NCI-H2227 (cell line): ENCODE data around the gene FOXL1.

Experiments
- DNase-seq: peaks from one replicate; lab custom pipeline; 2025; ENCODE audit not compliant: unreplicated experiment; lab: John Stamatoyannopoulos, UW

The FOXL1 gene

GRCh38 chr16:86568677-86569623, 9.4 kb upstream of the FOXL1 start:
- DNase-seq, result no peak

GRCh38 chr16:86569701-86570447, 8.5 kb upstream of the FOXL1 start:
- DNase-seq, result no peak

- no peak for DNase-seq
These were observed 7.5 kb upstream of the FOXL1 start for GRCh38 chr16:86570558-86571529.

GRCh38 chr16:86571530-86571915, 6.8 kb upstream of the FOXL1 start:
- no peak for DNase-seq

- DNase-seq, result no peak
These were observed 6.3 kb upstream of the FOXL1 start for GRCh38 chr16:86572041-86572521.

- no peak for DNase-seq
These were observed 5.7 kb upstream of the FOXL1 start for GRCh38 chr16:86572606-86573005.

- DNase-seq, result no peak
These were observed 5.1 kb upstream of the FOXL1 start for GRCh38 chr16:86573215-86573614.

- DNase-seq, result no peak
These were observed 4.5 kb upstream of the FOXL1 start for GRCh38 chr16:86573646-86574508.

- DNase-seq, result no peak
These were observed 3.7 kb upstream of the FOXL1 start for GRCh38 chr16:86574646-86575045.

- DNase-seq, result no peak
These were observed 3.2 kb upstream of the FOXL1 start for GRCh38 chr16:86575095-86575685.

- no peak for DNase-seq
These were observed 2.4 kb upstream of the FOXL1 start for GRCh38 chr16:86575754-86576557.

- no peak for DNase-seq
These were observed 1.6 kb upstream of the FOXL1 start for GRCh38 chr16:86576591-86577313.

- no peak for DNase-seq
These were observed 906 bp upstream of the FOXL1 start for GRCh38 chr16:86577314-86577971.

- DNase-seq, result no peak
These were observed 390 bp downstream of the FOXL1 start for GRCh38 chr16:86578611-86579267.

- DNase-seq, result no peak
These were observed 1.1 kb downstream of the FOXL1 start for GRCh38 chr16:86579268-86580062.
